ENCODE measurements around the gene PDIA6. TPM values are rescaled to one million over a fixed set of nuclear protein-coding genes. Genes with fewer than 3 reads are reported as not detected.
A peak's percentile ranks its signal among the peaks of the same experiment; 100 is the strongest.

The PDIA6 gene
- 275 and 420 TPM in 2 replicates for total RNA-seq
- polyA plus RNA-seq: 491 and 527 TPM in 2 replicates
- polyA plus RNA-seq (2012): 352 and 364 TPM in 2 replicates
- 47.0 and 54.5 TPM in 2 replicates for polyA minus RNA-seq (ENCODE audit: low replicate concordance)

- H3K9me3 ChIP-seq (ENCODE audit: control insufficient read depth, insufficient read depth, low read depth, low read length): no peaks in the 10 kb centered on the region
- peak within 1 kb of the TSS; percentile 97 for H3K4me2 ChIP-seq (ENCODE audit: extremely low read depth, insufficient read depth, low read length)
- peak within 1 kb of the TSS; percentile 68 to 87 (median 87) for H3K4me3 ChIP-seq (replicated peaks in 1 of 4; ENCODE audit: control extremely low read depth in 1 of 4, insufficient read depth in 1 of 4, low read depth in 3 of 4, low read length in 4 of 4)
- DNase-seq (ENCODE audit: low read depth in 2 of 2): peak; percentile 96
- peak within 1 kb of the TSS; percentile 40 for H2AFZ ChIP-seq (ENCODE audit: low read length)
- peaks cover 3% of the 10 kb centered on the region for H3K4me1 ChIP-seq (ENCODE audit: control insufficient read depth, extremely low read depth, insufficient read depth, low read length)
- H3K36me3 ChIP-seq (ENCODE audit: control insufficient read depth, insufficient read depth, low read length): no peaks in the 10 kb centered on the region
- H3K27ac ChIP-seq (ENCODE audit: insufficient read depth, low read length): peak within 1 kb of the TSS; percentile 81
- peaks cover 8% of the 10 kb centered on the region for H3K27me3 ChIP-seq (ENCODE audit: control insufficient read depth, insufficient read depth, low read length)
- TF ChIP-seq CTCF (conservative IDR thresholded peaks at IDR 0.05 in 1 of 2, IDR thresholded peaks at IDR 0.05 in 1 of 2; ENCODE audit: low read depth in 1 of 2, low read length in 2 of 2) (no peak), EZH2 (IDR thresholded peaks at IDR 0.05; ENCODE audit: low read length, missing control alignments) (no peak)
- H3K79me2 ChIP-seq (ENCODE audit: control insufficient read depth, insufficient read depth, low read length): peaks cover 46% of the 10 kb centered on the region
- H4K20me1 ChIP-seq (ENCODE audit: control insufficient read depth, extremely low read depth, insufficient read depth, low read length): no peaks in the 10 kb centered on the region
- peak within 1 kb of the TSS; percentile 88 for H3K9ac ChIP-seq (ENCODE audit: insufficient read depth, low read length)
Observed at GRCh38 chr2:10812362-10813162, at the start of gene PDIA6. TSS of gene PDIA6 (minus strand) at chr2:10812785. CDS start at chr2:10812696, 89 bp downstream.

GRCh38 chr2:10862330-10862729 lies 49.7 kb upstream of the PDIA6 start:
- Histone ChIP-seq H3K79me2 (ENCODE audit: control insufficient read depth, insufficient read depth, low read length) (no peaks in the 10 kb centered on the region), H3K9me3 (ENCODE audit: control insufficient read depth, insufficient read depth, low read depth, low read length) (no peaks in the 10 kb centered on the region), H3K27me3 (ENCODE audit: control insufficient read depth, insufficient read depth, low read length) (peaks cover 22% of the 10 kb centered on the region), H3K4me3 (replicated peaks in 1 of 4; ENCODE audit: control extremely low read depth in 1 of 4, insufficient read depth in 1 of 4, low read depth in 3 of 4, low read length in 4 of 4) (no peak overlapping the region), H3K36me3 (ENCODE audit: control insufficient read depth, insufficient read depth, low read length) (no peaks in the 10 kb centered on the region), H3K27ac (ENCODE audit: insufficient read depth, low read length) (no peak overlapping the region), H4K20me1 (ENCODE audit: control insufficient read depth, extremely low read depth, insufficient read depth, low read length) (no peaks in the 10 kb centered on the region), H3K9ac (ENCODE audit: insufficient read depth, low read length) (no peak overlapping the region), H3K4me2 (ENCODE audit: extremely low read depth, insufficient read depth, low read length) (no peak overlapping the region), H2AFZ (ENCODE audit: low read length) (no peak overlapping the region), H3K4me1 (ENCODE audit: control insufficient read depth, extremely low read depth, insufficient read depth, low read length) (no peaks in the 10 kb centered on the region)
- no peak for TF ChIP-seq EZH2 (IDR thresholded peaks at IDR 0.05; ENCODE audit: low read length, missing control alignments)
- TF ChIP-seq CTCF (conservative IDR thresholded peaks at IDR 0.05 in 1 of 2, IDR thresholded peaks at IDR 0.05 in 1 of 2; ENCODE audit: low read depth in 1 of 2, low read length in 2 of 2): no peak
- no peak for DNase-seq (ENCODE audit: low read depth in 2 of 2)

- Histone ChIP-seq H3K4me2 (ENCODE audit: extremely low read depth, insufficient read depth, low read length) (no peak overlapping the region), H3K27me3 (ENCODE audit: control insufficient read depth, insufficient read depth, low read length) (peaks cover 22% of the 10 kb centered on the region), H3K9me3 (ENCODE audit: control insufficient read depth, insufficient read depth, low read depth, low read length) (no peaks in the 10 kb centered on the region), H3K4me1 (ENCODE audit: control insufficient read depth, extremely low read depth, insufficient read depth, low read length) (no peaks in the 10 kb centered on the region), H3K27ac (ENCODE audit: insufficient read depth, low read length) (no peak overlapping the region), H3K9ac (ENCODE audit: insufficient read depth, low read length) (no peak overlapping the region), H3K36me3 (ENCODE audit: control insufficient read depth, insufficient read depth, low read length) (no peaks in the 10 kb centered on the region), H2AFZ (ENCODE audit: low read length) (no peak overlapping the region), H3K79me2 (ENCODE audit: control insufficient read depth, insufficient read depth, low read length) (no peaks in the 10 kb centered on the region), H4K20me1 (ENCODE audit: control insufficient read depth, extremely low read depth, insufficient read depth, low read length) (no peaks in the 10 kb centered on the region), H3K4me3 (replicated peaks in 1 of 4; ENCODE audit: control extremely low read depth in 1 of 4, insufficient read depth in 1 of 4, low read depth in 3 of 4, low read length in 4 of 4) (no peak overlapping the region)
- TF ChIP-seq EZH2 (IDR thresholded peaks at IDR 0.05; ENCODE audit: low read length, missing control alignments) (no peak), CTCF (conservative IDR thresholded peaks at IDR 0.05 in 1 of 2, IDR thresholded peaks at IDR 0.05 in 1 of 2; ENCODE audit: low read depth in 1 of 2, low read length in 2 of 2) (no peak)
- no peak for DNase-seq (ENCODE audit: low read depth in 2 of 2)
Observed at GRCh38 chr2:10861765-10862164, 49.2 kb upstream of the PDIA6 start.

Data from fibroblast of lung (primary cell).